ENCODE measurements around the gene ANKRD10.

- TF ChIP-seq, protein P1, sequence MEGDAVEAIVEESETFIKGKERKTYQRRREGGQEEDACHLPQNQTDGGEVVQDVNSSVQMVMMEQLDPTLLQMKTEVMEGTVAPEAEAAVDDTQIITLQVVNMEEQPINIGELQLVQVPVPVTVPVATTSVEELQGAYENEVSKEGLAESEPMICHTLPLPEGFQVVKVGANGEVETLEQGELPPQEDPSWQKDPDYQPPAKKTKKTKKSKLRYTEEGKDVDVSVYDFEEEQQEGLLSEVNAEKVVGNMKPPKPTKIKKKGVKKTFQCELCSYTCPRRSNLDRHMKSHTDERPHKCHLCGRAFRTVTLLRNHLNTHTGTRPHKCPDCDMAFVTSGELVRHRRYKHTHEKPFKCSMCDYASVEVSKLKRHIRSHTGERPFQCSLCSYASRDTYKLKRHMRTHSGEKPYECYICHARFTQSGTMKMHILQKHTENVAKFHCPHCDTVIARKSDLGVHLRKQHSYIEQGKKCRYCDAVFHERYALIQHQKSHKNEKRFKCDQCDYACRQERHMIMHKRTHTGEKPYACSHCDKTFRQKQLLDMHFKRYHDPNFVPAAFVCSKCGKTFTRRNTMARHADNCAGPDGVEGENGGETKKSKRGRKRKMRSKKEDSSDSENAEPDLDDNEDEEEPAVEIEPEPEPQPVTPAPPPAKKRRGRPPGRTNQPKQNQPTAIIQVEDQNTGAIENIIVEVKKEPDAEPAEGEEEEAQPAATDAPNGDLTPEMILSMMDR (IDR thresholded peaks at IDR 0.05), result no peak
- no peak for TF ChIP-seq POLR2A (IDR thresholded peaks at IDR 0.05)
Measured at GRCh38 chr13:110850006-110850405, 64.9 kb downstream of the ANKRD10 start.
